ENCODE data around the gene LENG8.

GRCh38 chr19:54456423-54457373, 7.7 kb downstream of the LENG8 start:
- no peak for TF ChIP-seq EZH2 (IDR thresholded peaks at IDR 0.05; ENCODE audit: borderline replicate concordance, insufficient read depth, low read length, poor library complexity, severe bottlenecking)
- no peak for TF ChIP-seq CTCF (IDR thresholded peaks at IDR 0.05; ENCODE audit: poor library complexity, severe bottlenecking)
